Mucosa of stomach (tissue), 1 donor: ENCODE data around the gene AVEN.

ENCODE experiments used
- H3K27me3 ChIP-seq: one replicate; pipeline ENCODE4 v1.7.0; 2013; ENCODE audit warnings: mild to moderate bottlenecking, low read length; ENCODE audit not compliant: control insufficient read depth, insufficient read depth
- H3K36me3 ChIP-seq: one replicate; pipeline ENCODE4 v1.7.0; 2013; ENCODE audit warnings: low read length; ENCODE audit not compliant: control insufficient read depth, insufficient read depth
- H3K4me1 ChIP-seq: one replicate; pipeline ENCODE4 v1.7.0; 2013; ENCODE audit warnings: mild to moderate bottlenecking, low read length; ENCODE audit not compliant: control insufficient read depth, insufficient read depth
- H3K4me3 ChIP-seq: one replicate; pipeline ENCODE4 v1.7.0; 2013; ENCODE audit warnings: low read length
- H3K9ac ChIP-seq: one replicate; pipeline ENCODE4 v1.7.0; 2013; ENCODE audit warnings: mild to moderate bottlenecking, low read length, moderate library complexity
- H3K9me3 ChIP-seq: one replicate; pipeline ENCODE4 v1.7.0; 2013; ENCODE audit warnings: mild to moderate bottlenecking, low read length, moderate library complexity; ENCODE audit not compliant: control insufficient read depth
- donor health status: Pancreatic carcinoma.

The AVEN gene

DNA sequence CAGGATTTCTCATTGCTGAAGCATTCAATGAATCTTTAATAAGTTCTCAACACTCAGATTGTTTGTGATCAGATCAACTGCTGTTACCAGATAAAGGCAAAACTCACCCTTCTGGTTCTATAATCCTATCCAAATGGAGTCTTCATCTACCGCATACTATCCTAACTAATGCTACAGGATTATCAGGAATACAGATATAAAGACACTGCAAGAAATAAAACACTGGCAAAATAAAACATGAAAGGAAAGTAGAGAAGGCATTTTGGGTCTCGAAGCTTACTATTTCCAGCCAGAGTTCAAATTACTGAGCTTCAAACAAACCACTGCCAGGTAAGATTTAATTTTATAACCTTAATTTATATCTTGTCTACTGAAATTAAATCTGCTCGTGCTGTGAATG lies 70.2 kb downstream of the AVEN start:
- Histone ChIP-seq H3K27me3 (no peaks in the 10 kb centered on the region), H3K4me1 (no peaks in the 10 kb centered on the region), H3K4me3 (no peak overlapping the region), H3K36me3 (no peaks in the 10 kb centered on the region), H3K9ac (no peak overlapping the region), H3K9me3 (no peaks in the 10 kb centered on the region)

GRCh38 chr15:33968224-33968623 lies 70.8 kb downstream of the AVEN start, which contains the start of gene CHRM5:
CHRM5 (plus strand) TSS chr15:33968497; CDS start chr15:34062718, 94,221 bp downstream.
- H3K27me3 ChIP-seq, result no peaks in the 10 kb centered on the region
- no peak within 1 kb of the TSS for H3K4me3 ChIP-seq
- no peaks in the 10 kb centered on the region for H3K9me3 ChIP-seq
- H3K4me1 ChIP-seq, result no peaks in the 10 kb centered on the region
- H3K9ac ChIP-seq, result no peak within 1 kb of the TSS
- no peaks in the 10 kb centered on the region for H3K36me3 ChIP-seq

DNA sequence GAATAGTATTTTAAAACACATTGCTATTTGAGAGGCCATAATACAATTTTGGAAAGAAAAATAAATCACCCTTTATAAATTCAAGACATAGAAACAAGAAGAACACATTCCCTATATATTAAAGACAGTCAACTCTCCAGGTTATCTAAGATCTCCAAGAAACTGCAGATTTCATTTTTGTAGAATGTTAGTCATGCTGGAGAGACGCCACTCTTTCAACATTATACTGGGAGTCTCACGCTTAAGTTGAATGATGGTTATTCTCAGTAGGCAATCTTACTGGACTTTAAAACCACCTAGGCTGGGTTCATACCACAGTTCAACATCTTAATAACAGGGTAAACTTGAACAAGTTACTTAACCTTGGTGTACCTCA lies 74.4 kb downstream of the AVEN start:
- no peaks in the 10 kb centered on the region for H3K4me1 ChIP-seq
- H3K9me3 ChIP-seq, result no peaks in the 10 kb centered on the region
- no peaks in the 10 kb centered on the region for H3K36me3 ChIP-seq
- H3K4me3 ChIP-seq, result no peak overlapping the region
- H3K27me3 ChIP-seq, result no peaks in the 10 kb centered on the region
- no peak overlapping the region for H3K9ac ChIP-seq

DNA sequence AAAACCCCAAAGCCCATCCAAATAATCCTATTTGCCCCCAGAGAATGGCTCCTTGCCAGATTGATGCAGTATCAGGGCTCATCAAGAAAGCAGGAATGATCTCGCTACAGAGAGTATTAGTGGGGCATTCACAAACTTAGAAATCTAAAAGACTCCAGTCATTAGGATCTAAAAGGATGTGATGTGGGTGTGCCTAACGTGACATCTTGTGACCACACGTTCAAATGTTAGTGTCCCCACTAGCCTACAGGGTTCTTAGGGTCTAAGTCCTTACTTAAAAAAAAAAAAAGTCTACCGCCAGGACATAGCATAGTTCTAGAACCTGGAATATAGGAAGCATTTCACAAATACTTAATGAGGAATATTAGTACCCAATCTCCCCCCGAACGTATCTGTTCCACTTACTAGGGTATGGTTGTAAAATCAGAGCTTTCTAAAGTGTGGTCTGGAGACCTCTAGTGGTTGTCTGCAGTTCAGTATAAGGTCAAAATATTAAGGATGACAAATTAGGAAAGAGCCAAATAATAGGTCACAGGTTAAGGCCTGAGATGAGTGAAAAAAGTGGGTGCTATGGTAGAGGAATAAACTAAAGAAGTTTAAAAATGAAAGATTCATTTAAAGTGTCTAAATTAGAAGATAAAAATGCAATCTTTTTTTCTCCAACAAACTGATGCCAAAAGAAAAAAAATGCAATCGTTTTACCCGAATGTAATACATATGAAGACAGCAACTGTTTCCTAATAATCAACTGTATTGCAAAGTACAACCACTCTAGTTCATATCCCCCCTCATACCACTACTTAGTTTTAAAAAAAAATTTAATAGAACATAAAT lies 75.0 kb downstream of the AVEN start:
- Histone ChIP-seq H3K27me3 (no peaks in the 10 kb centered on the region), H3K9ac (no peak overlapping the region), H3K36me3 (no peaks in the 10 kb centered on the region), H3K9me3 (no peaks in the 10 kb centered on the region), H3K4me1 (no peaks in the 10 kb centered on the region), H3K4me3 (no peak overlapping the region)

- H3K9ac ChIP-seq, result no peak overlapping the region
- H3K36me3 ChIP-seq, result no peaks in the 10 kb centered on the region
- no peaks in the 10 kb centered on the region for H3K9me3 ChIP-seq
- H3K27me3 ChIP-seq, result no peaks in the 10 kb centered on the region
- no peak overlapping the region for H3K4me3 ChIP-seq
- H3K4me1 ChIP-seq, result no peaks in the 10 kb centered on the region
Observed at GRCh38 chr15:33960549-33960935, 78.5 kb downstream of the AVEN start.

DNA sequence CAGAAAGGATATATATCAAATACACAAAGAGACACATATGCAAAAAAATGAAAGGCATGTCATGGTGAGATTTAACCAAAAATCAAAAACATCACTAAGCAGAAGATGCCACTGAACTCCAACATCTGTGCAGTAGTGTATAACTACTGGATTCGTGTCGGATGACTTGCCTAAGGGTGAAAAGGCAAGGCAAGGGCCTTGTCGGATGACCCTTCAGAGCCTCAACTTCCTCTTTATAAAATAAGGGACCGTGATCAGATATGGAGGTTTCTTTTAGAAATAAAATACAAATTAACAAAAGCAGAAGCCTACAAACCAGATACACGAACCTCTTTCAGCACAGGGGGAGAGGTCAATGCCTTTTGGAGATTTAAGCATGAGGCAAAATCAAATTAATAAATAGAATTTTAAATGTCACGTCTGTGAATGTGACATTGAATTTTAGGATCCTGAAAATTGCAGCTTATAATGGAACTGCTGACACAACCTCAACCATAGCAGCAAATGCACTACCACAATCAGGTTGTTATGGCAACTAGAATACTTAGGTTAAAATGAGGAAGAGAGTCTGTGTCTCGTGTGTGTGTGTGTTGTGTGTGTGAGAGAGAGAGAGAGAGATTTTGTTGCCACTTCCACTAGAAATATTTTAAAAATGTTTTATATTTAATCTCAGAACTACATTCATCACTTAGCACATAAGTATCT lies 79.0 kb downstream of the AVEN start:
- H3K4me1 ChIP-seq, result no peaks in the 10 kb centered on the region
- H3K27me3 ChIP-seq, result no peaks in the 10 kb centered on the region
- H3K36me3 ChIP-seq, result no peaks in the 10 kb centered on the region
- no peak overlapping the region for H3K9ac ChIP-seq
- H3K4me3 ChIP-seq, result no peak overlapping the region
- no peaks in the 10 kb centered on the region for H3K9me3 ChIP-seq

- Histone ChIP-seq H3K9ac (no peak overlapping the region), H3K9me3 (no peaks in the 10 kb centered on the region), H3K4me1 (no peaks in the 10 kb centered on the region), H3K4me3 (no peak overlapping the region), H3K36me3 (no peaks in the 10 kb centered on the region), H3K27me3 (no peaks in the 10 kb centered on the region)
Observed at GRCh38 chr15:33956397-33956796, 82.6 kb downstream of the AVEN start.

DNA sequence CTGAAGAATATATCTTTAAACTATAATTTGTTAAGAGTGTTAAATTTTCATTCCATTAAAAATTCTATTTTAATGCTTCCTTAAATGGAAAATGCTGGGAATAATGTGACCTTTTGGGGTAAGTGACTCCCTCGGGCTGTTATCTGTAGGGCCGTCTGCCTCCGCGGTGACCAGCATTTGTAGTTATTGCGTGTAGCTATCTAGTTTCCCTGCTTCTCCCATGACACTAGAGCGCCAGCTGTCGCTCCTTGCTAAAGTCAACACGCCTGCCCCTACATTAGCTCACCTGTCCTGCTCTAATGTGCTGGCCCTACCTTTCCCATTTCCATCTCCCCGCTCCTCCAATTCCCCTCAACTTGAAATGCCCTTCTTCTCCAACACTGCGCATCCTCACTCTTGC lies 83.1 kb downstream of the AVEN start:
- Histone ChIP-seq H3K9me3 (no peaks in the 10 kb centered on the region), H3K9ac (no peak overlapping the region), H3K4me3 (no peak overlapping the region), H3K4me1 (no peaks in the 10 kb centered on the region), H3K36me3 (no peaks in the 10 kb centered on the region), H3K27me3 (no peaks in the 10 kb centered on the region)

DNA sequence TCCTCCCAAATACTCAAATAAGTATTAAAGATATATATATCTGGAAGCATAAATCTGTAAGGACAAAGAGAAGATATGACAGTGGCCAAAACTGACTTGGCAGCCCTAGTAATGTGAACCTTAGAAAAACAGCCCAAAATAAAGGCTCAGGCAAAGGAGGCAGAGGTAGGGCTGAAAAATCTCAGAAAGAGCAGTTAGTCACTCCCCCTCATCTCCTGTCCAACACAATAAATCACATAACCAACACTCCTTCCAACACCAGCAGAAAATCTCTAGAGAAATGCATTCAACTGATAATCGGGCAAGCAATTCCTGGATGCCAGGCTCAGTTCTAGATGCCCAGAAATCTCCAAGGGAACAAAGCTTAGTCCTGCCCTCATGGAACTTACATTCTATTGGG lies 92.9 kb downstream of the AVEN start:
- H3K4me3 ChIP-seq, result no peak overlapping the region
- H3K9ac ChIP-seq, result no peak overlapping the region
- no peaks in the 10 kb centered on the region for H3K36me3 ChIP-seq
- H3K27me3 ChIP-seq, result no peaks in the 10 kb centered on the region
- H3K4me1 ChIP-seq, result peaks cover 2% of the 10 kb centered on the region
- no peaks in the 10 kb centered on the region for H3K9me3 ChIP-seq

- no peak overlapping the region for H3K9ac ChIP-seq
- H3K4me3 ChIP-seq, result no peak overlapping the region
- no peaks in the 10 kb centered on the region for H3K9me3 ChIP-seq
- no peaks in the 10 kb centered on the region for H3K36me3 ChIP-seq
- H3K4me1 ChIP-seq, result peaks cover 6% of the 10 kb centered on the region
- no peaks in the 10 kb centered on the region for H3K27me3 ChIP-seq
Observed at GRCh38 chr15:33941279-33942063, 97.5 kb downstream of the AVEN start.

DNA sequence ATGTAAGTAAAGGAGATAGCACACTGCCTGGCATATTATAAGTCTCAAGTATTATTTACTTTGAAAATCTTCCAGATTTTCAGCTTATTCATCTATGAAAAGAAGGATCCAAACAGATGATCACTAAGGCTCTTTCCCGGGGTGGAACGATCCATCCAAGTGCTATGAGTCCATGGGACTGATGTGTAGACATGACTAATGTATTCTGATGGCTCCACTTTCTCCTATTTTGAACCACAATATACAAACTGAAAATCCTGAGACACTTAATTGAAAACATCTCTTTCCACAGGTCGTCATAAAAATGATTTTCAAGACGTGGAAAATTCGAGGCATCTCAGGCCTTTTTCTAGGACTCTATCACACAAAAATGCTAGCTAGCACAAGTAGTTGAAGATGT lies 104.1 kb downstream of the AVEN start:
- Histone ChIP-seq H3K36me3 (no peaks in the 10 kb centered on the region), H3K9me3 (no peaks in the 10 kb centered on the region), H3K4me3 (no peak overlapping the region), H3K4me1 (no peaks in the 10 kb centered on the region), H3K27me3 (no peaks in the 10 kb centered on the region), H3K9ac (no peak overlapping the region)

DNA sequence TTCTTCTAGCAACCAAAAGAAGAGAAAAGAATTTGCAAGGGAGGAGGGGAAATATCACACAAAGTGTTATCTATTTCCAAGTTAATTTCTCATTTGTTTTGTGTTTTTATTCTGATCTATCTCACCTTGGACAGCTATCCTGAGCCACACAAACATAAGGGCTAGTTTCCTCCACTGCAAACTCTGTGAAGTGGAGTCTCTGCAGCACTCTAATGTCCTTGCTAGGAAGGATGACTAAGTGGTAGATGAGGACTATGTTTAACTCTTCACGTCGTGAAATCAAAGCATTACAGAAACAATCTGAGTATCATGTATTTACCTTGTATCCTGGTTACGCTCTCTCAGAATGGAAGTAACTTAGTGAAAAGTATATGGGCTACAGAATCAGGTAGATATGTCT lies 104.6 kb downstream of the AVEN start:
- Histone ChIP-seq H3K36me3 (no peaks in the 10 kb centered on the region), H3K27me3 (no peaks in the 10 kb centered on the region), H3K9ac (no peak overlapping the region), H3K4me3 (no peak overlapping the region), H3K4me1 (no peaks in the 10 kb centered on the region), H3K9me3 (no peaks in the 10 kb centered on the region)
